Right kidney (tissue), 1 donor: Measurements from ENCODE around the gene WDFY4.

Experiments used
- DNase-seq: peaks from one replicate; pipeline ENCODE4 v3.0.0-alpha.2; 2016

Gene WDFY4

DNA sequence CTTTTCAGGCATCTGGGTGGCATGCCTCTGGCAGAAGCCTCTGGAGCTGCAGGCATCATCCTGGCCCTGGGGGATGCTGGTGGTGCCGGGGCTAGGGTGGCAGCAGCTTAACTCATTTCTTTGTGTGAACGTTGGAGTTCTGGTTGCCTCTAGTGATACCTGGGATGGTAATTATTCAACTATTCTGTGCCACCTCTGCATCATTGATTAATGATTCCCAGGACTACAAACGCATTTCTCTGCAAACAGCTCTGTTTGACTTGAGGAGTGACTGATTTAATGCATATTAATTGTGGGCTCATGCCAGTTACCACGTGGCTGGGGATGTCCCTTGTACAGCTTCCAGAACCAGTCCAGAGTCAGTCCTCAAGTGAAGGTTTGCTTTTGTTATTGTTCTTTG, 199.0 kb downstream of the WDFY4 start:
- no peak for DNase-seq

GRCh38 chr10:48884179-48885045, 199.7 kb downstream of the WDFY4 start:
- DNase-seq = no peak

GRCh38 chr10:48885376-48885775, 200.7 kb downstream of the WDFY4 start:
- DNase-seq = no peak

- DNase-seq = no peak
Measured at GRCh38 chr10:48887982-48888381, 203.3 kb downstream of the WDFY4 start.

DNA sequence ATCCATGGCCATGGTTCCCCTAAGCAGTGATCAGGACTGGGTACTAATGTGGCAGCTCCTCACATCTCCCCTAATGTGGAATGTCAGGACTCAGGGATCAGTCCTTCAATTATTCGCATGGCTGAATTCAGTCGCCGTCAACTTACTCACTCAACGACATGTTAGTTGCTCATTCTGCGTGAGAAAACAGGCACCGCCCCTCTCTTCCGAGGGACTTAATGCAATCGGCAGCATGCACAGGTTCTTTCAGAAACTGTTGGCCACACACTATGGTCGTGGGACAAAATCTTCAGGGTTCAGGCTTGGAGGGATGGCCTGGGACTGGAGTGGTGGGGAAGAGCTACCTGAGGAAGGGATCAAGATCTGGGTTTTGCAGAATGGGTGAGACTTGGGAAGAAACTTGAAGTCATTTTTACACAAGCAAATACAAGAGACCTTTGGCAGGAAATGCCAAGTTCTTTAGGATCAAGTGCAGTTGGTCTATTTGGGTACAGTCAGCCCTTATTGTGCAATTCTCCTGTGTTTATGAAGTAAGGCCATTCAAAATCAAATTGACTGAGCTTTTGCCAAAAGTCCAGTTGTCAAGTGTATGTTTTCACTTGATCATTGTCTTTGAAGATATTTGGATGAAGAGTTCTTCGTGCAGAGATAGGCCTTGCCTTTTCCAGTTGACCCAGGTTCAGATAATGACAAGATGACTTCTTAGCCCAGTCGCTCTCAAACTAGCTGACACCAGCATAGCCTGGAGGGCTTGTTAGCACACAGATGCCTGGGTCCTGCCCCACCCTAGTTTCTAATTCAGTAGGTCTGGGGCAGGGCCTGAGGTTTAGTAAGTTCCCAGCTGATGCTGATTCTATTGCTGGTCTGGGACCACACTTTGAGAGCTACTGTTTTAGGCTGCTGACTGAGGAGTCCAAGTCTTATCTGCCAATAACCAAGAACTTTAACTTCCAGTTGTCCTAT, 206.5 kb downstream of the WDFY4 start:
- no peak for DNase-seq

- DNase-seq = no peak
Measured at GRCh38 chr10:48894911-48895802, 210.5 kb downstream of the WDFY4 start.

GRCh38 chr10:48895803-48896195, 211.1 kb downstream of the WDFY4 start:
- no peak for DNase-seq

DNA sequence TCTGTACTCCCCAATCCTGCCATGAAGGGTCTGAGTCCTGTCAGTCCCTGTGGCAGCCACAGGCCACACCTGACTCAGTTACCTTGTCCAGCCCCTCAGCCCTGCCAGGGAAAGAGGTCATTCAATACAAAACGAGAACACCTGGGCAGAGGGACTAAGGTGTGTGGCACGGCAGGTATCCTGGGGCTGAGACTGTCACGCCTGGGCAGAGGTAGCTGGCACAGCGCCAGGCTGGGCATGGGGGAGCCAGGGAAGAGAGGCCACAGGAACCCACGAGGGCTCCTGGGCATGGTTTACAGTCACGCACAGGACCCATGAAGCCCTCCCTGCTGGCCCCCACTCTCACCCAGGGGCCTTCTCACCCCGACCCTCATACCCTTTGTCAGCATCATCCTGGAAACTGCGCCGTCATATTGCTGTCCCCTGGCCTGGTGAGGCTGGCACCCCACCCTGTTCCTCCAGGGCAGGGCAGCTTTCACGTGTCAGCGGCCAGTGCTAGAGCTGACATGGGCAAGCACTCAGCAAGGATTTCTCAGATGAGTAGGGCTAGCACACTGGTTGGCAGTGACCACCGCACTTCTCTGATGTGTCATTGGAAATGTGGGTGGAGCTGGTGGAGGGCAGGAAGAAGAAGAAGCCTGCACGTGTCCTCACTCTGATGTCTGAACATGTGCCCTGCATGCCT, 212.2 kb downstream of the WDFY4 start:
- DNase-seq = no peak

DNA sequence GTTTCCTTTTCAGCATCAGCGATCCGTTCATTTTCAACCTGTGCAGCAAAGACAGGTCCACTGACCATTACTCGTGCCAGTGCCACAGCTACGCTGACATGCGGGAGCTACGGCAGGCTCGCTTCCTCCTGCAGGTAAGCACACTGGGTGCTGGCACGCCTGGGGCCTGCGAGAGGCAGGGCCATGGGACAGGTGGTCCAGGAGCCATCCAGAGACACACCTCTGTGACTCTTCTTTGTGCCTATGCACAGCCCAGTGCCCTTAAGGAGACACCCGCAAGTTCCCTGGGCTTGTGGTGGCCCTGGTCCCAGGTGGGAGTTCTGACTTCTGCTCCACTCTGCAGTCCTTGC, 212.7 kb downstream of the WDFY4 start:
- no peak for DNase-seq

GRCh38 chr10:48898426-48898825, 213.8 kb downstream of the WDFY4 start:
- no peak for DNase-seq

- no peak for DNase-seq
Measured at GRCh38 chr10:48899781-48900180, 215.1 kb downstream of the WDFY4 start.

- no peak for DNase-seq
Measured at GRCh38 chr10:48900371-48900801, 215.7 kb downstream of the WDFY4 start.

- no peak for DNase-seq
Measured at GRCh38 chr10:48901319-48901718, 216.6 kb downstream of the WDFY4 start.

- no peak for DNase-seq
Measured at GRCh38 chr10:48902096-48902495, 217.4 kb downstream of the WDFY4 start.

GRCh38 chr10:48903151-48903550, 218.5 kb downstream of the WDFY4 start:
- no peak for DNase-seq

DNA sequence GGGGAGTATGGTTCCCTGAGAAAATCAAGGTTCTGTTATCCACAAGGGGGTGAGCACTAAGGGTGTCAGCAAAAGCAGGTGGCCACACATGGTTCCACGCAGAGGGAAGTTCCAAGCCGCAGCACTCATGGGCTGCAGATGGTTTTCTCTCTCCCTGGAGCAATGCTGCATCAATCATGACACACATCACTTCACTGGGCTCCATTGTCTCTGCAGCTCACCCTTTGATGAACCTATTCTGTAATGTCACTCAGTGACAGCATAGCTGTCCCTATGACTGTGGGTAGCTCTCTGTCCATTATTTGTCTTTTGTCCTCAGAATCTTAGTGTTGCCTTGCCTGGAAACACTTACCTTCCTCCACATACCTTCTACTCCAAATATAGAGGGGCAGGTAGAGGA, 220.2 kb downstream of the WDFY4 start:
- DNase-seq = no peak

DNA sequence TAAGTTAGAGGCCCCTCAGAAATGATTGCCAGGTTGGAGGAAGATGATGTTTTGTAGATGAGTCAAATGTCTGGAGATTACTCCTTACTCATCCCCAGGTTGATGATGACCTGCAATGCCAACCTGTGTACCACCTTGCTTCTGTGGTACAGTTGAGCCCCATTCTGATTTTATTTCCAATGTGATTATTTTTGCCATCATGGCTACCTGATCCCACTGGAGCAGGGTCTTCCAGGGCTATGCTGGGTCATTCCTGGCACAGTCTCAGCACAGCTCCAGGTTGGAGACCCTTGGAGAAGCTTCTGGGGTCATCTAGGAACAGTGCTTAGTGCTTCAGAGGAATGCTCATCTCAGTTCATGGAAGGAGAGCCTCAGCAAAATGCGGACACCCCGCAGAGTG, 220.6 kb downstream of the WDFY4 start:
- no peak for DNase-seq

GRCh38 chr10:48906841-48907240, 222.2 kb downstream of the WDFY4 start:
- DNase-seq = no peak

GRCh38 chr10:48907730-48908129, 223.1 kb downstream of the WDFY4 start:
- no peak for DNase-seq

GRCh38 chr10:48910548-48910947, 225.9 kb downstream of the WDFY4 start:
- DNase-seq = no peak

DNA sequence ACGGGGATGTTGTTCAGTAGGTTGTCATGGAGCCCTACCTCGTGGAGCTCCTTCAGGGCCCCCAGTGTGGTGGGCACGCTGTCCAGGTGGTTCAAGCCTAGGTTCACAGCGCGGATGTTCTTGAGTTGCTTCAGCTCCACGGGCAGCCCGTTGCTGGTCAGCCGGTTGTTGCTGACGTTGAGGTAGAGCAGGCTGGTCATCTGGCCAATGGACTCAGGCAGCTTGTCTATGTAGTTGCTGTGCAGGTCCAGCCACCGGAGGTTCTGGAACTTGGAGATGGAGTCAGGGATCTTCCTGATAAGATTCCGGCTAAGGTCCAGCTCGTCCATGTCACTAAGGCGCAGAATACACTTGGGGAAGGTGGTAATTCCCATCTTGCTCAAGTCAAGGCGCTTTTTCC, 229.0 kb downstream of the WDFY4 start:
- no peak for DNase-seq

GRCh38 chr10:48923748-48924147, 239.1 kb downstream of the WDFY4 start:
- no peak for DNase-seq
